DMS53 (cell line): Measurements from ENCODE around the gene CCDC159.

ENCODE experiments used
- DNase-seq: peaks from one replicate; lab custom pipeline; 2025; lab: John Stamatoyannopoulos, UW

Gene CCDC159

DNA sequence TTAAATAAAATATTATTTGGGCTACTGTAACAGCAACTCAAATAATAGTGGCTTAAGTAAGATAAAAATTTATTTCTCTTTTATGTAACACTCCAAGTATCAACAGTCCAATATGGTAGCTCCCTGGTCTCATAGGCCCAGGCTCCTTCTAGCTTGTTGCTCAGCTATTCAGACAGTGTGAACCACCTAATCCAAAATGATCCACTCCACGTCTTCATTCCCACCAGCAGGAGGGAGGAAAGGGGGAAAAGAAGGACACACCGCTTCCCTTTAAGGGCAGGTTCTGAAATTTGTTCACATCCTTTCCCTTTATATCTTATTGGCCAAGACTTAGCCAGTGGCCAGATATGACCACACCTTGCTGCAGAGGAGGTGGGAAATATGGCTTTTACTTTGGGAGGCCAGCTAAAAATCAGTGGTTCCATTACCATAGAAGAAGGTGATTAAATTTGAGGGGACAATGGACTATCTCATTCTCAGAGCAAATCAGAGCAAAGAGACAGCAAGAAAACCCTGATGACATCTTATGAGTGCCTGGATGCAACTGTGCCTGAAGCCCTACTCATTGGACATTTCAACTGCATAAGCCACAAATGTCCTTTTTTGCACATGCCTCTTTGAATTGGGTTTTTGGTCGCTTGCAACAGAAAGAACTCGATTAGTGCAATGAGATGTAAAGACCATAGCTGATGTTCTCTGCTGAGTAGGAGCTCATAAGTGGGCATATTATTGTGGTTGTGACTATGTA lies 44.8 kb downstream of the CCDC159 start:
- DNase-seq, result no peak

DNA sequence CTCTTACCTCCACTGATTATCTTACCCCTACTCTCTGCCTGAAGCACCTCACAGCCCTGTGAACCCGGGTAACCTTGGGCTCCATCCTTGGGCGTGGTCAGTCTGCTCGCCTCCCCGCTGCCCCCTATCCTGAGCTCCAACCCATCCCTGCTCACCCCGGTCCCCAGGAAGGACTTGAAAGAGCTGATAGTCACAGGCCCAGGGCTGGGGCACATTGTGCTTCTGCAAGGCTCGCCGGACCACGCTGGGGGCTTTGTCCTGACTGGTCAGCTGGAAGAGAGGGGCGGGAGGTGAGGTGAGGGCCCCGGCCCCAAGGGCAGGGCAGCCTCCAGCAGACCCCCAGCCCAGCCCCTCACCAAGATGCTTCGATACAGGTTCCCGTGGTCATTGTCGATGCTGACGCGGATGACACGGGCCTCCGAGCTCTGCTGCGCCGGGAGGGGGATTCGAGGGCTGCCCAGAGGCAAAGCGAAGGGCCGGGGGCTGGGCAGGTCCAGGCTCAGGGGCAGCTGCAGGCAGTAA lies 50.8 kb downstream of the CCDC159 start:
- DNase-seq, result no peak

DNA sequence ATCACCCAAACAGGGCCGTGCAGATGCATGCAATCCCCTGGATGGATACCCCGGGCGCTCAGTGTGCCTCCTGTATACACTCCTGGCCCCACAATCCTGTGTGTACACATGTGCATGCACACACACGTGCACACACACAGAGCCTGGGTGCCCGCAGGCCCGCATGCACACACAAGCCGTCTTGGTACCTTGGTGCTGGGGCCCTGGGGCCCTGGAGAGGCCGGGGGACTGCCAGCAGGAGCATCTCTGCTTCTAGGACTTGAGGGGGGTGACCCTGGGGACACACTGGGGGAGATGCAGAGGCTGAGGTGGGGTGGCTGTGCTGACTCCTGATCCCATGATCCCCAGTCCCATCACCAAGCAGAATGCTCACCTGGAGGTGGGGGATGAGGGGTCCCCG lies 53.3 kb downstream of the CCDC159 start:
- no peak for DNase-seq

DNA sequence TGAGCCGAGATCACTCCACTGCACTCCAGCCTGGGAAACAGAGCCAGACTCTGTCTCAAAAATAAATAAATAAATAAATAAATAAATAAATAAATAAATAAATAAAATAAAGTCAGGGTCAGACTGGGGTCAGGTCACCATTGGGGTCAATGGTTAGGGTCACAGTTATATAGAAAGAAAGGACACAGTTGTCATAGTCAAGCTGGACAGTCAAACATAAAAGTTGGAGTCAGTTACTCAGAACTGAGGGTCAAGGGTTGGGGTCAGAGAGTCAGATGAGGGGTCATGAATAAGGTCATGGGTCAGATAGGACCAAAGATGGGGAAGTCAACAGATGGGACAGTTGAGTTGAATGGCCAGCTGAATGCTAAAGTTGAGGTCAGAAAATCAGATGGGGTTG lies 54.5 kb downstream of the CCDC159 start:
- DNase-seq, result no peak

DNA sequence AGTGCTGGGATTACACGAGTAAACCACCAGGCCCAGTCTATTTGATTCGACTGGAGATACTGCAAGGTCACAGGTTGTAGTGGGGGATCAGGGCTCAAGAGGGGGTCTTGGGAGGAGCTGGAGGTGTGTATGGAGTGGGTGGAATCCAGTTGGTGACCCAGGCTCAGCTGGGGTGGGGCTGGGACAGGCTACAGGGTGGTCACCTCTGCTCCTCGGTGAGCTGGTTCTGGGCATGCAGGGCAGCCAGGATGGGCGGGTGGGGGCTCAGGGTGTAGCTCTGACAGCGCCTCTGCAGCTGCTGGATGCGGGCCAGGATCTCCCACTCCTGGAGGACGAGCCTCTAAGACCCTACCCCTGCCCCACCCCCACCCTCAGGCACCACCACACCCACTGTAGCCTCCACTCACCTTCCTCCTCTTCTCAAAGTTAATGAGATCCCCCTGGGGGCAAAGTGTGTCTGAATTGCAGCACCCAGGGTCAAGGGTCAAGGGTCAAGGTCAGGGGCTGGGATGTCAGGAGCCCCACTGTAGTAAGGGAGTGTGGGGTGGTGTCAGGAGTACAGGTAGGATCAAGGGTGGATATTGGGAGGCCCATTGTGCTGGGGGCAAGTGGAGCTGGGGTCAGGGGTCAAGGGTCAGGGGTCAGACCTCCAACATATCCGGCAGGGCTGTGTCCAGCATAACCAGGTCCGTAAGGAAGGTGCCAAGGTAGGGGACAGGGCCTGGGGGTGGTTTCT lies 55.7 kb downstream of the CCDC159 start:
- DNase-seq, result no peak
